ENCODE results near the gene ZDHHC22.

ZDHHC22 gene

GRCh38 chr14:77099425-77100167, 42.0 kb downstream of the ZDHHC22 start (continued):
- TF ChIP-seq ZNF148 (tag by site-specific recombination; IDR thresholded peaks at IDR 0.05; ENCODE audit: borderline replicate concordance) = no peak
- TF ChIP-seq, protein P1, sequence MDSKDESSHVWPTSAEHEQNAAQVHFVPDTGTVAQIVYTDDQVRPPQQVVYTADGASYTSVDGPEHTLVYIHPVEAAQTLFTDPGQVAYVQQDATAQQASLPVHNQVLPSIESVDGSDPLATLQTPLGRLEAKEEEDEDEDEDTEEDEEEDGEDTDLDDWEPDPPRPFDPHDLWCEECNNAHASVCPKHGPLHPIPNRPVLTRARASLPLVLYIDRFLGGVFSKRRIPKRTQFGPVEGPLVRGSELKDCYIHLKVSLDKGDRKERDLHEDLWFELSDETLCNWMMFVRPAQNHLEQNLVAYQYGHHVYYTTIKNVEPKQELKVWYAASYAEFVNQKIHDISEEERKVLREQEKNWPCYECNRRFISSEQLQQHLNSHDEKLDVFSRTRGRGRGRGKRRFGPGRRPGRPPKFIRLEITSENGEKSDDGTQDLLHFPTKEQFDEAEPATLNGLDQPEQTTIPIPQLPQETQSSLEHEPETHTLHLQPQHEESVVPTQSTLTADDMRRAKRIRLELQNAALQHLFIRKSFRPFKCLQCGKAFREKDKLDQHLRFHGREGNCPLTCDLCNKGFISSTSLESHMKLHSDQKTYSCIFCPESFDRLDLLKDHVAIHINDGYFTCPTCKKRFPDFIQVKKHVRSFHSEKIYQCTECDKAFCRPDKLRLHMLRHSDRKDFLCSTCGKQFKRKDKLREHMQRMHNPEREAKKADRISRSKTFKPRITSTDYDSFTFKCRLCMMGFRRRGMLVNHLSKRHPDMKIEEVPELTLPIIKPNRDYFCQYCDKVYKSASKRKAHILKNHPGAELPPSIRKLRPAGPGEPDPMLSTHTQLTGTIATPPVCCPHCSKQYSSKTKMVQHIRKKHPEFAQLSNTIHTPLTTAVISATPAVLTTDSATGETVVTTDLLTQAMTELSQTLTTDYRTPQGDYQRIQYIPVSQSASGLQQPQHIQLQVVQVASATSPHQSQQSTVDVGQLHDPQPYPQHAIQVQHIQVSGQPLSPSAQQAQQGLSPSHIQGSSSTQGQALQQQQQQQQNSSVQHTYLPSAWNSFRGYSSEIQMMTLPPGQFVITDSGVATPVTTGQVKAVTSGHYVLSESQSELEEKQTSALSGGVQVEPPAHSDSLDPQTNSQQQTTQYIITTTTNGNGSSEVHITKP (tag by site-specific recombination; IDR thresholded peaks at IDR 0.05) = no peak
- no peak for TF ChIP-seq SCRT1 (tag by site-specific recombination; IDR thresholded peaks at IDR 0.05; ENCODE audit: borderline replicate concordance)
- TF ChIP-seq ZNF473 (tag by site-specific recombination; IDR thresholded peaks at IDR 0.05) = no peak
- TF ChIP-seq, protein P2, sequence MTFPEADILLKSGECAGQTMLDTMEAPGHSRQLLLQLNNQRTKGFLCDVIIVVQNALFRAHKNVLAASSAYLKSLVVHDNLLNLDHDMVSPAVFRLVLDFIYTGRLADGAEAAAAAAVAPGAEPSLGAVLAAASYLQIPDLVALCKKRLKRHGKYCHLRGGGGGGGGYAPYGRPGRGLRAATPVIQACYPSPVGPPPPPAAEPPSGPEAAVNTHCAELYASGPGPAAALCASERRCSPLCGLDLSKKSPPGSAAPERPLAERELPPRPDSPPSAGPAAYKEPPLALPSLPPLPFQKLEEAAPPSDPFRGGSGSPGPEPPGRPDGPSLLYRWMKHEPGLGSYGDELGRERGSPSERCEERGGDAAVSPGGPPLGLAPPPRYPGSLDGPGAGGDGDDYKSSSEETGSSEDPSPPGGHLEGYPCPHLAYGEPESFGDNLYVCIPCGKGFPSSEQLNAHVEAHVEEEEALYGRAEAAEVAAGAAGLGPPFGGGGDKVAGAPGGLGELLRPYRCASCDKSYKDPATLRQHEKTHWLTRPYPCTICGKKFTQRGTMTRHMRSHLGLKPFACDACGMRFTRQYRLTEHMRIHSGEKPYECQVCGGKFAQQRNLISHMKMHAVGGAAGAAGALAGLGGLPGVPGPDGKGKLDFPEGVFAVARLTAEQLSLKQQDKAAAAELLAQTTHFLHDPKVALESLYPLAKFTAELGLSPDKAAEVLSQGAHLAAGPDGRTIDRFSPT (tag by site-specific recombination; IDR thresholded peaks at IDR 0.05) = no peak
- no peak for TF ChIP-seq ZNF571 (tag by site-specific recombination; IDR thresholded peaks at IDR 0.05)
- TF ChIP-seq, protein P3, sequence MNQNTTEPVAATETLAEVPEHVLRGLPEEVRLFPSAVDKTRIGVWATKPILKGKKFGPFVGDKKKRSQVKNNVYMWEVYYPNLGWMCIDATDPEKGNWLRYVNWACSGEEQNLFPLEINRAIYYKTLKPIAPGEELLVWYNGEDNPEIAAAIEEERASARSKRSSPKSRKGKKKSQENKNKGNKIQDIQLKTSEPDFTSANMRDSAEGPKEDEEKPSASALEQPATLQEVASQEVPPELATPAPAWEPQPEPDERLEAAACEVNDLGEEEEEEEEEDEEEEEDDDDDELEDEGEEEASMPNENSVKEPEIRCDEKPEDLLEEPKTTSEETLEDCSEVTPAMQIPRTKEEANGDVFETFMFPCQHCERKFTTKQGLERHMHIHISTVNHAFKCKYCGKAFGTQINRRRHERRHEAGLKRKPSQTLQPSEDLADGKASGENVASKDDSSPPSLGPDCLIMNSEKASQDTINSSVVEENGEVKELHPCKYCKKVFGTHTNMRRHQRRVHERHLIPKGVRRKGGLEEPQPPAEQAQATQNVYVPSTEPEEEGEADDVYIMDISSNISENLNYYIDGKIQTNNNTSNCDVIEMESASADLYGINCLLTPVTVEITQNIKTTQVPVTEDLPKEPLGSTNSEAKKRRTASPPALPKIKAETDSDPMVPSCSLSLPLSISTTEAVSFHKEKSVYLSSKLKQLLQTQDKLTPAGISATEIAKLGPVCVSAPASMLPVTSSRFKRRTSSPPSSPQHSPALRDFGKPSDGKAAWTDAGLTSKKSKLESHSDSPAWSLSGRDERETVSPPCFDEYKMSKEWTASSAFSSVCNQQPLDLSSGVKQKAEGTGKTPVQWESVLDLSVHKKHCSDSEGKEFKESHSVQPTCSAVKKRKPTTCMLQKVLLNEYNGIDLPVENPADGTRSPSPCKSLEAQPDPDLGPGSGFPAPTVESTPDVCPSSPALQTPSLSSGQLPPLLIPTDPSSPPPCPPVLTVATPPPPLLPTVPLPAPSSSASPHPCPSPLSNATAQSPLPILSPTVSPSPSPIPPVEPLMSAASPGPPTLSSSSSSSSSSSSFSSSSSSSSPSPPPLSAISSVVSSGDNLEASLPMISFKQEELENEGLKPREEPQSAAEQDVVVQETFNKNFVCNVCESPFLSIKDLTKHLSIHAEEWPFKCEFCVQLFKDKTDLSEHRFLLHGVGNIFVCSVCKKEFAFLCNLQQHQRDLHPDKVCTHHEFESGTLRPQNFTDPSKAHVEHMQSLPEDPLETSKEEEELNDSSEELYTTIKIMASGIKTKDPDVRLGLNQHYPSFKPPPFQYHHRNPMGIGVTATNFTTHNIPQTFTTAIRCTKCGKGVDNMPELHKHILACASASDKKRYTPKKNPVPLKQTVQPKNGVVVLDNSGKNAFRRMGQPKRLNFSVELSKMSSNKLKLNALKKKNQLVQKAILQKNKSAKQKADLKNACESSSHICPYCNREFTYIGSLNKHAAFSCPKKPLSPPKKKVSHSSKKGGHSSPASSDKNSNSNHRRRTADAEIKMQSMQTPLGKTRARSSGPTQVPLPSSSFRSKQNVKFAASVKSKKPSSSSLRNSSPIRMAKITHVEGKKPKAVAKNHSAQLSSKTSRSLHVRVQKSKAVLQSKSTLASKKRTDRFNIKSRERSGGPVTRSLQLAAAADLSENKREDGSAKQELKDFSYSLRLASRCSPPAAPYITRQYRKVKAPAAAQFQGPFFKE (tag by site-specific recombination; IDR thresholded peaks at IDR 0.05; ENCODE audit: borderline replicate concordance) = no peak
- TF ChIP-seq ZNF48 (tag by site-specific recombination; IDR thresholded peaks at IDR 0.05) = no peak
- no peak for TF ChIP-seq ZNF24 (tag by site-specific recombination; IDR thresholded peaks at IDR 0.05)
- TF ChIP-seq ZNF623 (tag by site-specific recombination; IDR thresholded peaks at IDR 0.05) = no peak
- no peak for TF ChIP-seq ZNF76 (tag by site-specific recombination; IDR thresholded peaks at IDR 0.05; ENCODE audit: borderline replicate concordance, low read depth)
- TF ChIP-seq ZNF501 (tag by site-specific recombination; IDR thresholded peaks at IDR 0.05) = no peak
- no peak for TF ChIP-seq ZNF184 (tag by site-specific recombination; IDR thresholded peaks at IDR 0.05)
- TF ChIP-seq ZNF248 (tag by site-specific recombination; IDR thresholded peaks at IDR 0.05) = no peak
- no peak for TF ChIP-seq ZNF670 (tag by site-specific recombination; IDR thresholded peaks at IDR 0.05; ENCODE audit: low read depth)
- TF ChIP-seq KLF1 (tag by site-specific recombination; IDR thresholded peaks at IDR 0.05) = no peak
- TF ChIP-seq KLF17 (tag by site-specific recombination; IDR thresholded peaks at IDR 0.05) = no peak
- no peak for TF ChIP-seq ZNF211 (tag by site-specific recombination; IDR thresholded peaks at IDR 0.05; ENCODE audit: low read depth)
- TF ChIP-seq ZNF23 (tag by site-specific recombination; IDR thresholded peaks at IDR 0.05; ENCODE audit: borderline replicate concordance) = no peak
- TF ChIP-seq ZNF544 (tag by site-specific recombination; IDR thresholded peaks at IDR 0.05) = no peak
- no peak for TF ChIP-seq ZSCAN23 (tag by site-specific recombination; IDR thresholded peaks at IDR 0.05)
- TF ChIP-seq ZNF658 (tag by site-specific recombination; IDR thresholded peaks at IDR 0.05) = no peak
- TF ChIP-seq ZNF202 (tag by site-specific recombination; IDR thresholded peaks at IDR 0.05; ENCODE audit: borderline replicate concordance) = no peak
